GM06990 (cell line): ENCODE results near the gene POTEJ.
"Not testable (repeated sequence)": the region's sequence is repeated elsewhere in the genome, so short reads cannot be mapped to it uniquely, and the experiment has no call there.

ENCODE experiments used
- DNase-seq: peaks from one replicate; pipeline ENCODE4 v3.0.0-alpha.2; 2011; ENCODE audit not compliant: insufficient read length; ENCODE audit errors: extremely low read depth
- H3K27me3 ChIP-seq: replicated peaks from 2 replicates; pipeline ENCODE4 v1.6.0; 2011; ENCODE audit warnings: low read length; ENCODE audit not compliant: control insufficient read depth, insufficient read depth
- H3K36me3 ChIP-seq: 2 replicates; pipeline ENCODE4 v1.5.1; 2011; ENCODE audit warnings: low read length; ENCODE audit not compliant: control insufficient read depth, insufficient read depth
- H3K4me3 ChIP-seq: replicated peaks from 2 replicates; pipeline ENCODE4 v1.5.1; 2011; ENCODE audit warnings: low read depth, mild to moderate bottlenecking, control low read depth, low read length

Gene POTEJ

GRCh38 chr2:130592791-130593414 lies 18.3 kb upstream of the POTEJ start:
- H3K27me3 ChIP-seq: not testable (repeated sequence)

GRCh38 chr2:130594011-130594410 lies 17.2 kb upstream of the POTEJ start:
- not testable (repeated sequence) for H3K36me3 ChIP-seq, DNase-seq, H3K27me3 ChIP-seq, H3K4me3 ChIP-seq

More at GRCh38 chr2:130592791-130593414, 18.3 kb upstream of the POTEJ start:
- not testable (repeated sequence) for H3K4me3 ChIP-seq, DNase-seq, H3K36me3 ChIP-seq

GRCh38 chr2:130596757-130597156 lies 14.5 kb upstream of the POTEJ start:
- not testable (repeated sequence) for H3K36me3 ChIP-seq, H3K27me3 ChIP-seq, H3K4me3 ChIP-seq, DNase-seq

GRCh38 chr2:130597994-130598393 lies 13.2 kb upstream of the POTEJ start:
- H3K27me3 ChIP-seq, DNase-seq, H3K36me3 ChIP-seq, H3K4me3 ChIP-seq: not testable (repeated sequence)

- DNase-seq, H3K4me3 ChIP-seq: not testable (repeated sequence)
Observed at GRCh38 chr2:130598463-130598862, 12.8 kb upstream of the POTEJ start.

GRCh38 chr2:130599393-130599792 lies 11.8 kb upstream of the POTEJ start, which contains the start of gene CFC1:
Gene CFC1 (minus strand): TSS chr2:130599575. CDS start chr2:130599287, 288 bp downstream.
- DNase-seq, H3K4me3 ChIP-seq, H3K36me3 ChIP-seq, H3K27me3 ChIP-seq: not testable (repeated sequence)

More at GRCh38 chr2:130598463-130598862, 12.8 kb upstream of the POTEJ start:
- not testable (repeated sequence) for H3K27me3 ChIP-seq, H3K36me3 ChIP-seq

- H3K4me3 ChIP-seq, H3K27me3 ChIP-seq, H3K36me3 ChIP-seq, DNase-seq: not testable (repeated sequence)
Observed at GRCh38 chr2:130599926-130600325, 11.3 kb upstream of the POTEJ start.

GRCh38 chr2:130601648-130602302 lies 9.5 kb upstream of the POTEJ start:
- not testable (repeated sequence) for H3K27me3 ChIP-seq, H3K4me3 ChIP-seq, H3K36me3 ChIP-seq, DNase-seq

- DNase-seq, H3K36me3 ChIP-seq, H3K27me3 ChIP-seq, H3K4me3 ChIP-seq: not testable (repeated sequence)
Observed at GRCh38 chr2:130608276-130609001, 2.8 kb upstream of the POTEJ start.

- H3K4me3 ChIP-seq, DNase-seq, H3K27me3 ChIP-seq, H3K36me3 ChIP-seq: not testable (repeated sequence)
Observed at GRCh38 chr2:130609002-130609920, 2.0 kb upstream of the POTEJ start.

- H3K36me3 ChIP-seq, H3K4me3 ChIP-seq, H3K27me3 ChIP-seq, DNase-seq: not testable (repeated sequence)
Observed at GRCh38 chr2:130610486-130610885, 754 bp upstream of the POTEJ start.

- not testable (repeated sequence) for H3K36me3 ChIP-seq, DNase-seq, H3K4me3 ChIP-seq, H3K27me3 ChIP-seq
Observed at GRCh38 chr2:130628784-130629475, 17.7 kb downstream of the POTEJ start.

- not testable (repeated sequence) for H3K27me3 ChIP-seq, DNase-seq, H3K4me3 ChIP-seq, H3K36me3 ChIP-seq
Observed at GRCh38 chr2:130638973-130639372, 27.7 kb downstream of the POTEJ start.
